Vagina (tissue), 2 donors: ENCODE results near the gene MESD. TPM values are rescaled to one million over a fixed set of nuclear protein-coding genes. Genes with fewer than 3 reads are reported as not detected.

Source experiments
- DNase-seq, 2 donors: peaks; one replicate each; pipeline ENCODE4 v3.0.0-alpha.2; 2017; ENCODE audit errors: extremely low spot score in 2 of 2
- H3K27ac ChIP-seq: fragments of 200-600 bp; sonication (generic); one replicate; pipeline ENCODE4 v1.5.1; 2019
- H3K27me3 ChIP-seq: fragments of 200-600 bp; sonication (generic); one replicate; pipeline ENCODE4 v1.5.1; 2019
- H3K36me3 ChIP-seq, 2 donors: fragments of 200-600 bp; sonication (generic); one replicate each; pipeline ENCODE4 v1.5.1; 2017 to 2019
- H3K4me1 ChIP-seq: fragments of 200-600 bp; sonication (generic); one replicate; pipeline ENCODE4 v1.5.1; 2019
- H3K4me3 ChIP-seq, 2 donors: fragments of 200-600 bp; sonication (generic); 1 replicate in 1 of 2; 2 replicates in 1 of 2; pipeline ENCODE4 v1.5.1; 2016 to 2019
- H3K9me3 ChIP-seq: fragments of 200-600 bp; sonication (generic); one replicate; pipeline ENCODE4 v1.5.1; 2019
- CTCF ChIP-seq, 3 experiments: fragments of 450-650 bp in 2 of 3; fragments of 200-600 bp in 1 of 3; sonication (generic) in 1 of 3; IDR thresholded peaks; one replicate each; pipeline ENCODE4 v1.5.1; 2017 to 2019; ENCODE audit warnings: antibody characterized with exemption in 3 of 3, mild to moderate bottlenecking in 2 of 3, moderate library complexity in 2 of 3
- POLR2A ChIP-seq, 2 donors: fragments of 450-650 bp; IDR thresholded peaks; one replicate each; pipeline ENCODE4 v1.6.1; 2017; ENCODE audit warnings: antibody characterized with exemption in 2 of 2, mild to moderate bottlenecking in 2 of 2, moderate library complexity in 2 of 2
- POLR2AphosphoS5 ChIP-seq, 2 donors: sonication (generic); formaldehyde crosslinking; IDR thresholded peaks; one replicate each; pipeline ENCODE4 v1.9.0; 2017; ENCODE audit warnings: antibody characterized with exemption in 2 of 2, mild to moderate bottlenecking in 2 of 2, low read depth in 1 of 2; ENCODE audit not compliant: insufficient read depth in 1 of 2
- intact Hi-C: fragments of 100-400 bp; cut with DNase I; formaldehyde crosslinking; loops from one replicate; pipeline ENCODE4 v1.15.1; 2023
- microRNA-seq: library from miRNA; unstranded; fragments of <30 nt; microRNA quantifications from one replicate; pipeline ENCODE4, GENCODE V29; 2017; ENCODE audit warnings: borderline number of aligned reads, borderline replicate concordance
- small RNA-seq: library from RNA; depleted of rRNA; stranded (forward); fragments of <200 nt; gene quantifications from one replicate; pipeline ENCODE3, GENCODE V24; 2016
- total RNA-seq: library from RNA; depleted of rRNA; stranded (reverse); fragments of >200 nt; gene quantifications from one replicate; pipeline ENCODE4 v1.2.3, GENCODE V29; 2016

The MESD gene
- total RNA-seq, 1 donor from 2014 or later, result 17.9 TPM

GRCh38 chr15:80898040-80898439 is 91.6 kb downstream of the MESD start:
- no peaks in the 10 kb centered on the region for H3K27me3 ChIP-seq
- no peaks in the 10 kb centered on the region for H3K36me3 ChIP-seq
- no peak for TF ChIP-seq CTCF (IDR thresholded peaks at IDR 0.05)
- TF ChIP-seq POLR2A (IDR thresholded peaks at IDR 0.05), result no peak
- TF ChIP-seq POLR2AphosphoS5 (IDR thresholded peaks at IDR 0.05; ENCODE audit: insufficient read depth in 1 of 2, low read depth in 1 of 2), result no peak
- no peaks in the 10 kb centered on the region for H3K4me1 ChIP-seq
- H3K9me3 ChIP-seq, result no peaks in the 10 kb centered on the region
- DNase-seq, result no peak
- no peak overlapping the region for H3K27ac ChIP-seq
- intact Hi-C loops, result no loop called here
- H3K4me3 ChIP-seq, result no peak overlapping the region

Small RNA genes lying within 50 kb of the gene (microRNA-seq; reads per million reads assigned to microRNA genes)
- gene MIR4514, result not detected

Small RNA genes lying within 50 kb of the gene (small RNA-seq; reads per million reads assigned to genes)
- not detected for gene MIR4514

Other genes with a start within 250 kb of the MESD start
- 0.74 TPM for gene CEMIP, start 210.4 kb downstream of the MESD start, total RNA-seq
- gene TLNRD1, start 11.1 kb upstream of the MESD start, total RNA-seq, result 28.0 TPM
- gene CFAP161, start 144.5 kb upstream of the MESD start, total RNA-seq, result 8.6 TPM
- gene IL16, start 207.1 kb upstream of the MESD start, total RNA-seq, result 19.9 TPM